OCI-LY3 (cell line): Measurements from ENCODE around the gene KRTCAP2.
A peak's percentile ranks its signal among the peaks of the same experiment; 100 is the strongest.

Source experiments
- H2AFZ ChIP-seq: fragments of 200-600, 300-600 bp; shearing (Covaris generic); 2 replicates; pipeline ENCODE4 v1.6.0; 2014; ENCODE audit warnings: antibody characterized with exemption, low read depth, low read length
- H3K27ac ChIP-seq: fragments of 200-600, 300-600 bp; sonication (generic); 2 replicates; pipeline ENCODE4 v1.5.1; 2014; ENCODE audit warnings: mild to moderate bottlenecking, low read length, moderate library complexity, mixed read lengths
- H3K27me3 ChIP-seq: fragments of 200-600, 300-600 bp; sonication (generic); 2 replicates; pipeline ENCODE4 v1.6.1; 2014; ENCODE audit warnings: low read depth, low read length, mixed read lengths
- H3K36me3 ChIP-seq: fragments of 200-600, 300-600 bp; sonication (generic); replicated peaks from 2 replicates; pipeline ENCODE3; 2014; ENCODE audit warnings: low read depth, low read length, mixed read lengths
- H3K4me1 ChIP-seq: fragments of 300-600, 200-600 bp; sonication (generic); 2 replicates; pipeline ENCODE4 v1.6.1; 2014; ENCODE audit warnings: low read length, mixed read lengths
- H3K4me2 ChIP-seq: fragments of 200-600, 300-600 bp; sonication (generic); 2 replicates; pipeline ENCODE4 v1.6.1; 2014; ENCODE audit warnings: low read length, mixed read lengths
- H3K4me3 ChIP-seq: fragments of 300-600, 200-600 bp; sonication (generic); 2 replicates; pipeline ENCODE4 v1.5.1; 2014; ENCODE audit warnings: antibody characterized with exemption, mild to moderate bottlenecking, low read length, moderate library complexity
- H3K79me2 ChIP-seq: fragments of 300-600, 200-600 bp; shearing (Covaris generic); 2 replicates; pipeline ENCODE4 v1.6.1; 2014; ENCODE audit warnings: mild to moderate bottlenecking, low read length, mixed read lengths
- H3K9ac ChIP-seq: fragments of 300-600, 200-600 bp; shearing (Covaris generic); 2 replicates; pipeline ENCODE4 v1.6.0; 2014; ENCODE audit warnings: mild to moderate bottlenecking, low read length, moderate library complexity
- H3K9me3 ChIP-seq: fragments of 200-600, 300-600 bp; shearing (Covaris generic); 2 replicates; pipeline ENCODE4 v1.6.1; 2014; ENCODE audit warnings: low read length, mixed read lengths; ENCODE audit not compliant: insufficient read depth
- H4K20me1 ChIP-seq: fragments of 200-600, 300-600 bp; sonication (generic); 2 replicates; pipeline ENCODE4 v1.6.1; 2016; ENCODE audit warnings: low read length, mixed read lengths; ENCODE audit not compliant: insufficient read depth
- EZH2phosphoT487 ChIP-seq: fragments of 200-600 bp; shearing (Covaris generic); IDR thresholded peaks from 2 replicates; pipeline ENCODE4 v1.6.1; 2018; ENCODE audit warnings: antibody characterized with exemption, mixed run types, low read depth

KRTCAP2 gene

DNA sequence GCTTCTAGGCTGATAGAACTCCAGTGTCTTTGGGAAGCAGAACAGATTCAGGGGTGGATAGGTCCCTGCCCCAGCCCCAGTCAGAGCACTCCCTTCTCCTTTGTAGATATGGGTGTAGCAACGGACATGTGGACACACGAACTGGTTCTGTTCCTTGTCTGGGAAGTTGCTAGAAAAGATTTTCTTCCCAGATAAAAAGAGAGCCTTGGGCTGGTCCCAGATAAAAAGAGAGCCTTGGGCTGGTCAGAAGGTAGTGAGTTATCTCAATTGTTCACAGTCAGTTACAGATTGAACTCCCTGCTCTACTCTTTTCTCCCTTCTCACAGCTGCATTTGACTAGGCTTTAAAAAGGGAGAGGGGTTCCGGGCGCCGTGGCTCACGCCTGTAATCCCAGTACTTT is 52.9 kb downstream of the KRTCAP2 start:
- H3K9ac ChIP-seq: no peak overlapping the region
- H3K27me3 ChIP-seq: peaks cover 51% of the 10 kb centered on the region
- H3K79me2 ChIP-seq: no peaks in the 10 kb centered on the region
- peaks cover 12% of the 10 kb centered on the region for H3K4me1 ChIP-seq
- no peaks in the 10 kb centered on the region for H3K36me3 ChIP-seq
- no peak overlapping the region for H3K4me3 ChIP-seq
- no peaks in the 10 kb centered on the region for H3K9me3 ChIP-seq
- TF ChIP-seq EZH2phosphoT487: no peak
- 0 out of 2 replicates have a peak overlapping the region, but pooled peaks have one; percentile 18 for H2AFZ ChIP-seq
- no peak overlapping the region for H3K4me2 ChIP-seq
- H4K20me1 ChIP-seq: no peaks in the 10 kb centered on the region
- no peak overlapping the region for H3K27ac ChIP-seq
